ENCODE data around the gene AUTS2. TPM values are rescaled to one million over a fixed set of nuclear protein-coding genes. Genes with fewer than 3 reads are reported as not detected.

AUTS2 gene
- total RNA-seq, 4 donors from 2014 or later: 29.8 to 114 (median 59.4) TPM

GRCh38 chr7:69656890-69657289 is 58.6 kb downstream of the AUTS2 start:
- Histone ChIP-seq H3K36me3 (no peaks in the 10 kb centered on the region), H3K4me3 (no peak overlapping the region), H3K27me3 (no peaks in the 10 kb centered on the region), H3K27ac (no peak overlapping the region), H3K4me1 (peaks cover 0 to 19% (median 2%) of the 10 kb centered on the region in 4 donors), H3K9me3 (no peaks in the 10 kb centered on the region)
- 46% methylated on average over 5 of the region's 5 CpGs; no CpG with 5 or more reads in 1 of the 2 donors for WGBS, 2 donors (ENCODE audit: low coverage in 1 of 2)
- no peak for DNase-seq
- TF ChIP-seq EP300 (IDR thresholded peaks at IDR 0.05; ENCODE audit: low read depth) (no peak), POLR2AphosphoS5 (IDR thresholded peaks at IDR 0.05) (no peak), CTCF (IDR thresholded peaks at IDR 0.05) (no peak), POLR2A (IDR thresholded peaks at IDR 0.05) (no peak)
- intact Hi-C loops (cut with DNase I; ENCODE audit: low total_unique reads) (no loop called here), in situ Hi-C loops (cut with MboI; ENCODE audit: low pct_ligation_motif_present in 1 of 4, low pct_unique_long_range_greater_than_20kb in 1 of 4, low sequenced_read_pairs in 3 of 4) (no loop called here)

- 73 to 81% methylated on average over 4 of the region's 4 CpGs for WGBS, 2 donors (ENCODE audit: low coverage in 1 of 2)
- no peaks in the 10 kb centered on the region for H3K36me3 ChIP-seq
- DNase-seq: no peak
- H3K4me1 ChIP-seq: peaks cover 0 to 19% (median 2%) of the 10 kb centered on the region in 4 donors
- H3K4me3 ChIP-seq: no peak overlapping the region
- no peak overlapping the region for H3K27ac ChIP-seq
- TF ChIP-seq POLR2A (IDR thresholded peaks at IDR 0.05) (no peak), POLR2AphosphoS5 (IDR thresholded peaks at IDR 0.05) (no peak), CTCF (IDR thresholded peaks at IDR 0.05) (no peak), EP300 (IDR thresholded peaks at IDR 0.05; ENCODE audit: low read depth) (no peak)
- in situ Hi-C loops (cut with MboI; ENCODE audit: low pct_ligation_motif_present in 1 of 4, low pct_unique_long_range_greater_than_20kb in 1 of 4, low sequenced_read_pairs in 3 of 4): no loop called here
- intact Hi-C loops (cut with DNase I; ENCODE audit: low total_unique reads): no loop called here
- H3K27me3 ChIP-seq: no peaks in the 10 kb centered on the region
- no peaks in the 10 kb centered on the region for H3K9me3 ChIP-seq
Measured at GRCh38 chr7:69657331-69657730, 59.1 kb downstream of the AUTS2 start.

GRCh38 chr7:69657985-69658384 is 59.7 kb downstream of the AUTS2 start:
- Histone ChIP-seq H3K36me3 (no peaks in the 10 kb centered on the region), H3K27ac (no peak overlapping the region), H3K4me3 (no peak overlapping the region), H3K4me1 (peaks cover 0 to 19% (median 2%) of the 10 kb centered on the region in 4 donors), H3K9me3 (no peaks in the 10 kb centered on the region), H3K27me3 (no peaks in the 10 kb centered on the region)
- in situ Hi-C loops (cut with MboI; ENCODE audit: low pct_ligation_motif_present in 1 of 4, low pct_unique_long_range_greater_than_20kb in 1 of 4, low sequenced_read_pairs in 3 of 4) (no loop called here), intact Hi-C loops (cut with DNase I; ENCODE audit: low total_unique reads) (no loop called here)
- TF ChIP-seq EP300 (IDR thresholded peaks at IDR 0.05; ENCODE audit: low read depth) (no peak), POLR2AphosphoS5 (IDR thresholded peaks at IDR 0.05) (no peak), POLR2A (IDR thresholded peaks at IDR 0.05) (no peak), CTCF (IDR thresholded peaks at IDR 0.05) (no peak)
- no peak for DNase-seq
- 67 to 71% methylated on average over 3 of the region's 3 CpGs for WGBS, 2 donors (ENCODE audit: low coverage in 1 of 2)

- intact Hi-C loops (cut with DNase I; ENCODE audit: low total_unique reads) (no loop called here), in situ Hi-C loops (cut with MboI; ENCODE audit: low pct_ligation_motif_present in 1 of 4, low pct_unique_long_range_greater_than_20kb in 1 of 4, low sequenced_read_pairs in 3 of 4) (no loop called here)
- DNase-seq: no peak
- no peak for TF ChIP-seq POLR2A (IDR thresholded peaks at IDR 0.05)
- no peak for TF ChIP-seq EP300 (IDR thresholded peaks at IDR 0.05; ENCODE audit: low read depth)
- H3K27ac ChIP-seq: no peak overlapping the region
- no peaks in the 10 kb centered on the region for H3K27me3 ChIP-seq
- no peaks in the 10 kb centered on the region for H3K36me3 ChIP-seq
- WGBS, 2 donors (ENCODE audit: low coverage in 1 of 2): 60 to 64% methylated on average over 1 to 2 of the region's 2 CpGs
- no peaks in the 10 kb centered on the region for H3K9me3 ChIP-seq
- no peak overlapping the region for H3K4me3 ChIP-seq
- H3K4me1 ChIP-seq: peaks cover 0 to 8% (median 0%) of the 10 kb centered on the region in 4 donors
Measured at GRCh38 chr7:69659983-69660382, 61.7 kb downstream of the AUTS2 start.

- Histone ChIP-seq H3K27ac (no peak overlapping the region), H3K4me3 (no peak overlapping the region), H3K36me3 (no peaks in the 10 kb centered on the region), H3K4me1 (peaks cover 0 to 8% (median 0%) of the 10 kb centered on the region in 4 donors), H3K27me3 (no peaks in the 10 kb centered on the region), H3K9me3 (no peaks in the 10 kb centered on the region)
- no peak for DNase-seq
- WGBS, 2 donors (ENCODE audit: low coverage in 1 of 2): 59 to 80% methylated on average over 3 of the region's 3 CpGs
- in situ Hi-C loops (cut with MboI; ENCODE audit: low pct_ligation_motif_present in 1 of 4, low pct_unique_long_range_greater_than_20kb in 1 of 4, low sequenced_read_pairs in 3 of 4) (no loop called here), intact Hi-C loops (cut with DNase I; ENCODE audit: low total_unique reads) (no loop called here)
- TF ChIP-seq POLR2A (IDR thresholded peaks at IDR 0.05) (no peak), CTCF (IDR thresholded peaks at IDR 0.05) (no peak), EP300 (IDR thresholded peaks at IDR 0.05; ENCODE audit: low read depth) (no peak), POLR2AphosphoS5 (IDR thresholded peaks at IDR 0.05) (no peak)
Measured at GRCh38 chr7:69661342-69661741, 63.1 kb downstream of the AUTS2 start.
